OCI-LY7 (cell line): ENCODE data around the gene LBP.

Source experiments
- CTCF ChIP-seq: fragments of 200-600 bp; sonication (generic); conservative IDR thresholded peaks from 2 replicates; pipeline ENCODE4 v1.5.1; 2014; ENCODE audit warnings: mild to moderate bottlenecking, antibody characterized with exemption, low read length, moderate library complexity, mixed read lengths
- EZH2phosphoT487 ChIP-seq: fragments of 200-600 bp; sonication (generic); IDR thresholded peaks from 2 replicates; pipeline ENCODE4 v1.6.1; 2018; ENCODE audit warnings: low read depth, borderline replicate concordance, mild to moderate bottlenecking, mixed run types, antibody characterized with exemption, low read length, moderate library complexity, mixed read lengths

GRCh38 chr20:38313676-38314075 is 32.6 kb upstream of the LBP start:
- TF ChIP-seq CTCF = no peak
- no peak for TF ChIP-seq EZH2phosphoT487
